Smooth muscle cell (in vitro differentiated cells): ENCODE measurements around the gene C14orf132. TPM values are rescaled to one million over a fixed set of nuclear protein-coding genes. Genes with fewer than 3 reads are reported as not detected.

Experiments
- DNase-seq: peaks from one replicate; lab custom pipeline; 2025; ENCODE audit not compliant: unreplicated experiment; lab: John Stamatoyannopoulos, UW
- H2AFZ ChIP-seq: fragments of 200-600 bp; sonication (generic); 2 replicates; pipeline ENCODE4 v1.6.0; 2016; ENCODE audit warnings: antibody characterized with exemption, low read depth, mild to moderate bottlenecking
- H3F3A ChIP-seq: fragments of 200-600 bp; sonication (generic); 2 replicates; pipeline ENCODE4 v1.6.0; 2017; ENCODE audit warnings: antibody characterized with exemption, low read depth
- H3K27ac ChIP-seq: fragments of 200-600 bp; sonication (generic); 2 replicates; pipeline ENCODE4 v1.5.1; 2016; ENCODE audit warnings: low read depth, mild to moderate bottlenecking
- H3K27me3 ChIP-seq: fragments of 200-600 bp; sonication (generic); 2 replicates; pipeline ENCODE4 v1.6.1; 2016; ENCODE audit warnings: low read depth, mild to moderate bottlenecking
- H3K36me3 ChIP-seq: fragments of 200-600 bp; sonication (generic); 2 replicates; pipeline ENCODE4 v1.5.1; 2016; ENCODE audit warnings: low read depth
- H3K4me1 ChIP-seq: fragments of 200-600 bp; sonication (generic); 2 replicates; pipeline ENCODE4 v1.5.1; 2016; ENCODE audit warnings: low read depth
- H3K4me2 ChIP-seq: fragments of 200-600 bp; sonication (generic); 2 replicates; pipeline ENCODE4 v1.6.0; 2016; ENCODE audit warnings: mild to moderate bottlenecking
- H3K4me3 ChIP-seq: fragments of 200-600 bp; sonication (generic); 2 replicates; pipeline ENCODE4 v1.5.1; 2016; ENCODE audit warnings: mild to moderate bottlenecking
- H3K79me2 ChIP-seq: fragments of 200-600 bp; sonication (generic); 2 replicates; pipeline ENCODE4 v1.6.0; 2016; ENCODE audit warnings: low read depth, mild to moderate bottlenecking
- H3K9ac ChIP-seq: fragments of 200-600 bp; sonication (generic); 2 replicates; pipeline ENCODE4 v1.6.0; 2016; ENCODE audit warnings: low read depth
- H3K9me3 ChIP-seq: fragments of 200-600 bp; sonication (generic); replicated peaks from 2 replicates; pipeline ENCODE4 v1.5.1; 2016; ENCODE audit warnings: low read depth
- H4K20me1 ChIP-seq: fragments of 200-600 bp; sonication (generic); 2 replicates; pipeline ENCODE4 v1.6.0; 2016; ENCODE audit warnings: low read depth
- CTCF ChIP-seq: fragments of 200-600 bp; sonication (generic); IDR thresholded peaks from 2 replicates; pipeline ENCODE4 v1.5.1; 2017; ENCODE audit warnings: borderline replicate concordance, mild to moderate bottlenecking, antibody characterized with exemption; ENCODE audit not compliant: insufficient read depth, poor library complexity, severe bottlenecking
- WGBS: methylation state at CpG from one replicate; pipeline ENCODE4 v1.1.7; 2016; ENCODE audit warnings: low lambda C conversion rate; 5-methylcytosine and 5-hydroxymethylcytosine counted together
- polyA plus RNA-seq: library from polyadenylated mRNA; unstranded; fragments of >200 nt; fragmentation: Nextera tagmentation; extraction: Ambion mirVana; gene quantifications from 2 replicates; pipeline ENCODE4 v1.2.1, GENCODE V29; 2016
- total RNA-seq: library from RNA; depleted of rRNA; stranded (reverse); fragments of >200 nt; gene quantifications from 2 replicates; pipeline ENCODE4 v1.2.3, GENCODE V29; 2014

C14orf132 gene
- total and polyA plus RNA-seq, 2 experiments from 2014 or later: 35.5 to 38.0 TPM

GRCh38 chr14:96058576-96059200 lies 19.5 kb downstream of the C14orf132 start:
- Histone ChIP-seq H3F3A (no peaks in the 10 kb centered on the region), H3K27me3 (no peaks in the 10 kb centered on the region), H3K9ac (no peak overlapping the region), H3K36me3 (no peaks in the 10 kb centered on the region), H3K27ac (no peak overlapping the region), H3K4me1 (no peaks in the 10 kb centered on the region), H2AFZ (no peak overlapping the region), H3K4me2 (no peak overlapping the region), H3K79me2 (peaks cover 11% of the 10 kb centered on the region), H3K4me3 (no peak overlapping the region), H3K9me3 (no peaks in the 10 kb centered on the region), H4K20me1 (peaks cover 100% of the 10 kb centered on the region)
- WGBS: 87% methylated on average over 5 of the region's 5 CpGs
- TF ChIP-seq CTCF: no peak
- no peak for DNase-seq

- Histone ChIP-seq H3K79me2 (peaks cover 11% of the 10 kb centered on the region), H3K27me3 (no peaks in the 10 kb centered on the region), H3K36me3 (no peaks in the 10 kb centered on the region), H3K4me2 (no peak overlapping the region), H2AFZ (no peak overlapping the region), H3K27ac (no peak overlapping the region), H3K9me3 (no peaks in the 10 kb centered on the region), H3K4me3 (no peak overlapping the region), H3K9ac (no peak overlapping the region), H3K4me1 (no peaks in the 10 kb centered on the region), H4K20me1 (peaks cover 98% of the 10 kb centered on the region), H3F3A (no peaks in the 10 kb centered on the region)
- WGBS: 96% methylated on average over 3 of the region's 3 CpGs
- TF ChIP-seq CTCF: no peak
- DNase-seq: no peak
Measured at GRCh38 chr14:96059519-96060135, 20.5 kb downstream of the C14orf132 start.

GRCh38 chr14:96060186-96060933 lies 21.2 kb downstream of the C14orf132 start:
- Histone ChIP-seq H3F3A (no peaks in the 10 kb centered on the region), H3K4me1 (no peaks in the 10 kb centered on the region), H3K27me3 (no peaks in the 10 kb centered on the region), H3K27ac (no peak overlapping the region), H3K36me3 (no peaks in the 10 kb centered on the region), H4K20me1 (peaks cover 98% of the 10 kb centered on the region), H3K9ac (no peak overlapping the region), H3K4me2 (no peak overlapping the region), H2AFZ (no peak overlapping the region), H3K79me2 (peaks cover 11% of the 10 kb centered on the region), H3K4me3 (no peak overlapping the region), H3K9me3 (no peaks in the 10 kb centered on the region)
- no peak for TF ChIP-seq CTCF
- 92% methylated on average over 7 of the region's 7 CpGs for WGBS
- no peak for DNase-seq
